ENCODE measurements around the gene LENG8. TPM values are rescaled to one million over a fixed set of nuclear protein-coding genes. Genes with fewer than 3 reads are reported as not detected.

The LENG8 gene
- total RNA-seq: 56.7 and 85.0 TPM in 2 replicates

GRCh38 chr19:54448774-54449700 lies at the start of gene LENG8:
LENG8 (plus strand) TSS chr19:54449199; CDS start chr19:54451345, 2,146 bp downstream.

GRCh38 chr19:54415208-54415900 lies 33.6 kb upstream of the LENG8 start, which contains the start of gene TTYH1:
TTYH1 (plus strand) TSS chr19:54415464; CDS start chr19:54415553, 89 bp downstream.

GRCh38 chr19:54463531-54464043 lies 14.6 kb downstream of the LENG8 start, which contains the start of gene LENG9:
LENG9 (minus strand) TSS chr19:54463778; CDS start chr19:54463526, 252 bp downstream.

GRCh38 chr19:54473071-54473891 lies 24.3 kb downstream of the LENG8 start, which contains the start of gene CDC42EP5:
CDC42EP5 (minus strand) TSS chr19:54473296; CDS start chr19:54465547, 7,749 bp downstream.

GRCh38 chr19:54502518-54503048 lies 53.6 kb downstream of the LENG8 start, which contains the start of gene LAIR2:
LAIR2 (plus strand) TSS chr19:54502831; CDS start chr19:54502919, 88 bp downstream.

Small RNAs within 50 kb of the gene (small RNA-seq; reads per million reads assigned to genes)
- not detected for gene AC245884.3 (ENCODE audit: low replicate concordance)

Other genes with a start within 250 kb of the LENG8 start
- 1,175 and 2,475 TPM in 2 replicates for gene RPS9, start 248.3 kb upstream of the LENG8 start, total RNA-seq
- gene LILRB3, start 226.2 kb upstream of the LENG8 start, total RNA-seq: not detected in 2 replicates
- not detected in 2 replicates for gene LILRA6, start 206.4 kb upstream of the LENG8 start, total RNA-seq
- not detected in 2 replicates for gene LILRB5, start 191.9 kb upstream of the LENG8 start, total RNA-seq
- not detected in 2 replicates for gene LILRB2, start 168.1 kb upstream of the LENG8 start, total RNA-seq
- gene LILRA5, start 136.0 kb upstream of the LENG8 start, total RNA-seq: not detected in 2 replicates
- gene LILRA4, start 110.0 kb upstream of the LENG8 start, total RNA-seq: not detected in 2 replicates
- gene LAIR1, start 84.3 kb upstream of the LENG8 start, total RNA-seq: not detected in 2 replicates
- gene TTYH1, start 33.7 kb upstream of the LENG8 start, total RNA-seq: not detected in 2 replicates
- 5.4 and 6.1 TPM in 2 replicates for gene LENG9, start 14.6 kb downstream of the LENG8 start, total RNA-seq
- gene CDC42EP5, start 24.1 kb downstream of the LENG8 start, total RNA-seq: 8.5 and 9.4 TPM in 2 replicates
- not detected in 2 replicates for gene LAIR2, start 53.6 kb downstream of the LENG8 start, total RNA-seq
- gene LILRA2, start 124.6 kb downstream of the LENG8 start, total RNA-seq: not detected in 2 replicates
- gene LILRA1, start 144.4 kb downstream of the LENG8 start, total RNA-seq: not detected in 2 replicates
- gene LILRB1, start 181.3 kb downstream of the LENG8 start, total RNA-seq: not detected in 2 replicates
- gene LILRB4, start 213.8 kb downstream of the LENG8 start, total RNA-seq: 0.14 TPM in 1 of 2 replicates, not detected in the other

Data from placental pericyte (primary cell).